ENCODE results near the gene FLYWCH2. TPM values are rescaled to one million over a fixed set of nuclear protein-coding genes. Genes with fewer than 3 reads are reported as not detected.

FLYWCH2 gene
- total RNA-seq, 2 experiments from 2014 or later = 23.9 to 38.7 TPM

GRCh38 chr16:2834968-2835367 is 48.0 kb upstream of the FLYWCH2 start:
- Histone ChIP-seq H4K20me1 (ENCODE audit: insufficient read depth, low read length) (no peaks in the 10 kb centered on the region), H3K36me3 (ENCODE audit: insufficient read depth, low read length) (no peaks in the 10 kb centered on the region), H3K4me2 (ENCODE audit: low read length) (no peak overlapping the region), H3K79me2 (ENCODE audit: insufficient read depth, low read depth, low read length) (no peaks in the 10 kb centered on the region), H3K4me1 (ENCODE audit: insufficient read depth, low read length, poor library complexity, severe bottlenecking) (no peaks in the 10 kb centered on the region), H3K27ac (ENCODE audit: low read depth, low read length, poor library complexity, severe bottlenecking) (no peak overlapping the region), H3K9me2 (ENCODE audit: insufficient read depth, low read length) (no peaks in the 10 kb centered on the region), H3K4me3 (ENCODE audit: low read depth, low read length, poor library complexity, severe bottlenecking) (no peak overlapping the region), H3K9me3 (ENCODE audit: low read length) (no peaks in the 10 kb centered on the region), H2AFZ (ENCODE audit: low read length) (no peak overlapping the region)
- ChIA-PET CTCF (ENCODE audit: unreplicated experiment) (no interaction called here), POLR2A (no interaction called here)
- BruUV-seq (replicated peaks) = no TSS peak
- intact Hi-C loops (cut with micrococcal nuclease; ENCODE audit: unreplicated experiment) = no loop called here
- no peak for TF ChIP-seq EZH2phosphoT487 (IDR thresholded peaks at IDR 0.05; ENCODE audit: borderline replicate concordance, low read depth, low read length)
- TF ChIP-seq CTCF (conservative IDR thresholded peaks at IDR 0.05; ENCODE audit: low read length) = no peak
- DNase-seq (ENCODE audit: low spot score) = no peak

- POLR2A ChIA-PET = no interaction called here
- no TSS peak for BruUV-seq (replicated peaks)
- Histone ChIP-seq H3K4me1 (ENCODE audit: insufficient read depth, low read length, poor library complexity, severe bottlenecking) (no peaks in the 10 kb centered on the region), H3K4me2 (ENCODE audit: low read length) (no peak overlapping the region), H4K20me1 (ENCODE audit: insufficient read depth, low read length) (no peaks in the 10 kb centered on the region), H3K9me3 (ENCODE audit: low read length) (no peaks in the 10 kb centered on the region), H3K27ac (ENCODE audit: low read depth, low read length, poor library complexity, severe bottlenecking) (no peak overlapping the region), H3K4me3 (ENCODE audit: low read depth, low read length, poor library complexity, severe bottlenecking) (no peak overlapping the region), H3K79me2 (ENCODE audit: insufficient read depth, low read depth, low read length) (no peaks in the 10 kb centered on the region), H3K9me2 (ENCODE audit: insufficient read depth, low read length) (no peaks in the 10 kb centered on the region), H2AFZ (ENCODE audit: low read length) (no peak overlapping the region), H3K36me3 (ENCODE audit: insufficient read depth, low read length) (no peaks in the 10 kb centered on the region)
- TF ChIP-seq EZH2phosphoT487 (IDR thresholded peaks at IDR 0.05; ENCODE audit: borderline replicate concordance, low read depth, low read length) = no peak
- TF ChIP-seq CTCF (conservative IDR thresholded peaks at IDR 0.05; ENCODE audit: low read length) = no peak
- no peak for DNase-seq (ENCODE audit: low spot score)
- intact Hi-C loops (cut with micrococcal nuclease; ENCODE audit: unreplicated experiment) = no loop called here
- CTCF ChIA-PET (ENCODE audit: unreplicated experiment) = no interaction called here
These were observed 47.1 kb upstream of the FLYWCH2 start for GRCh38 chr16:2835638-2836493.

Data from OCI-LY7 (cell line).